Endothelial cell of umbilical vein (primary cell): ENCODE results near the gene ZDBF2. TPM values are rescaled to one million over a fixed set of nuclear protein-coding genes. Genes with fewer than 3 reads are reported as not detected.

Experiments
- BruUV-seq: library from RNA; stranded (reverse); fragments of 400-500 nt; replicated peaks from 2 replicates; lab custom pipeline; 2021; lab: Mats Ljungman, UMichigan
- CTCF ChIA-PET: fragments of 300-600, 350-600 bp; sonication (Branson Sonifier 250); formaldehyde crosslinking; loops from one replicate; lab custom pipeline; 2021; ENCODE audit warnings: antibody characterized with exemption, inconsistent platforms; lab: Charles Lee
- POLR2A ChIA-PET: fragments of 300-600, 350-600 bp; sonication (Branson Sonifier 250); formaldehyde crosslinking; loops from one replicate; lab custom pipeline; 2021; ENCODE audit warnings: antibody characterized with exemption, inconsistent platforms; lab: Charles Lee
- DNase-seq: peaks from one replicate; pipeline ENCODE4 v3.0.0-alpha.2; 2011; ENCODE audit warnings: low read depth, low spot score
- FAIRE-seq: peaks from 2 replicates; lab custom pipeline; 2011; peaks lifted over from hg19 to GRCh38; lab: Jason Lieb, UNC
- H2AFZ ChIP-seq: 2 replicates; pipeline ENCODE4 v1.6.0; 2012; ENCODE audit warnings: low read depth, low read length, control low read depth, inconsistent platforms
- H3K27ac ChIP-seq: 2 replicates; pipeline ENCODE4 v1.5.1; 2011; ENCODE audit warnings: low read depth, mild to moderate bottlenecking, control low read depth, low read length, moderate library complexity; ENCODE audit not compliant: insufficient read depth
- H3K27me3 ChIP-seq, 2 experiments: 2 replicates each; pipeline versions ENCODE4 v1.6.0 to v1.6.1; 2011; ENCODE audit warnings: low read length in 2 of 2, mixed read lengths in 1 of 2; ENCODE audit not compliant: control insufficient read depth in 2 of 2, insufficient read depth in 2 of 2
- H3K36me3 ChIP-seq, 2 experiments: 2 replicates in 1 of 2; 3 replicates in 1 of 2; pipeline ENCODE4 v1.5.1; 2011; ENCODE audit warnings: low read length in 2 of 2, mild to moderate bottlenecking in 1 of 2, moderate library complexity in 1 of 2; ENCODE audit not compliant: control insufficient read depth in 2 of 2, insufficient read depth in 2 of 2; ENCODE audit errors: extremely low read depth in 1 of 2
- H3K4me1 ChIP-seq: 3 replicates; pipeline ENCODE4 v1.5.1; 2011; ENCODE audit warnings: mild to moderate bottlenecking, low read length; ENCODE audit not compliant: control insufficient read depth, insufficient read depth; ENCODE audit errors: extremely low read depth
- H3K4me2 ChIP-seq: 2 replicates; pipeline ENCODE4 v1.6.1; 2011; ENCODE audit warnings: low read length, control low read depth, mixed read lengths; ENCODE audit not compliant: insufficient read depth
- H3K4me3 ChIP-seq, 3 experiments: fragments of 200-600 bp in 1 of 3; sonication (generic), shearing (Covaris generic) in 1 of 3; replicated peaks in 1 of 3; 2 replicates each; pipeline ENCODE4 v1.5.1; 2011 to 2016; ENCODE audit warnings: control low read depth in 3 of 3, low read length in 3 of 3, mild to moderate bottlenecking in 2 of 3, inconsistent platforms in 1 of 3, low read depth in 1 of 3, moderate library complexity in 1 of 3; ENCODE audit not compliant: insufficient read depth in 1 of 3
- H3K79me2 ChIP-seq: 2 replicates; pipeline ENCODE4 v1.6.0; 2012; ENCODE audit warnings: low read length, inconsistent platforms; ENCODE audit not compliant: control insufficient read depth, insufficient read depth
- H3K9ac ChIP-seq: replicated peaks from 2 replicates; pipeline ENCODE3; 2011; ENCODE audit warnings: low read length, control low read depth; ENCODE audit not compliant: insufficient read depth; ENCODE audit errors: extremely low read depth
- H3K9me1 ChIP-seq: replicated peaks from 3 replicates; pipeline ENCODE4 v1.6.0; 2011; ENCODE audit warnings: mild to moderate bottlenecking, low read length; ENCODE audit not compliant: control insufficient read depth, insufficient read depth; ENCODE audit errors: extremely low read depth
- H3K9me3 ChIP-seq: replicated peaks from 2 replicates; pipeline ENCODE4 v1.5.1; 2012; ENCODE audit warnings: low read length, inconsistent platforms; ENCODE audit not compliant: control insufficient read depth, insufficient read depth
- H4K20me1 ChIP-seq: replicated peaks from 2 replicates; pipeline ENCODE3; 2011; ENCODE audit warnings: mild to moderate bottlenecking, low read length; ENCODE audit not compliant: control insufficient read depth, insufficient read depth; ENCODE audit errors: extremely low read depth
- CTCF ChIP-seq, 2 donors: IDR thresholded peaks; 1 replicate in 1 of 2; 2 replicates in 1 of 2; pipeline ENCODE4 v1.5.1; 2011; ENCODE audit warnings: low read length in 2 of 2, mild to moderate bottlenecking in 2 of 2, moderate library complexity in 2 of 2, control low read depth in 1 of 2, inconsistent platforms in 1 of 2, low read depth in 1 of 2; ENCODE audit not compliant: insufficient read depth in 1 of 2; ENCODE audit errors: extremely low read depth in 1 of 2
- EZH2 ChIP-seq: IDR thresholded peaks from 2 replicates; pipeline ENCODE4 v1.6.1; 2012; ENCODE audit warnings: borderline replicate concordance, low read depth, mild to moderate bottlenecking, moderate library complexity, low read length, inconsistent platforms; ENCODE audit not compliant: severe bottlenecking
- FOS ChIP-seq: IDR thresholded peaks from 2 replicates; pipeline ENCODE4 v1.6.1; 2011; ENCODE audit warnings: mild to moderate bottlenecking, low read length, moderate library complexity, borderline replicate concordance; ENCODE audit not compliant: insufficient read depth
- GATA2 ChIP-seq: IDR thresholded peaks from 2 replicates; pipeline ENCODE4 v1.7.0; 2011; ENCODE audit warnings: low read depth, mild to moderate bottlenecking, moderate library complexity, mixed read lengths, low read length; ENCODE audit not compliant: insufficient read length, insufficient read depth
- JUN ChIP-seq: IDR thresholded peaks from 2 replicates; pipeline ENCODE4 v1.6.1; 2011; ENCODE audit warnings: borderline replicate concordance, low read depth; ENCODE audit not compliant: insufficient read length, insufficient read depth
- MAX ChIP-seq: IDR thresholded peaks from 2 replicates; pipeline ENCODE4 v1.6.1; 2011; ENCODE audit not compliant: insufficient read depth, insufficient read length
- MYC ChIP-seq: IDR thresholded peaks from one replicate; pipeline ENCODE4 v1.6.1; 2011; ENCODE audit warnings: mild to moderate bottlenecking, low read depth, low read length
- POLR2A ChIP-seq: IDR thresholded peaks from 2 replicates; pipeline ENCODE4 v1.6.1; 2012; ENCODE audit warnings: low read depth, mild to moderate bottlenecking, control low read depth, low read length
- POLR2AphosphoS5 ChIP-seq: IDR thresholded peaks from 2 replicates; pipeline ENCODE4 v1.6.1; 2012; ENCODE audit warnings: low read depth, mild to moderate bottlenecking, control low read depth, low read length, moderate library complexity; ENCODE audit not compliant: insufficient read depth
- dilution Hi-C: fragments of 300-500 bp; cut with MboI; formaldehyde crosslinking; loops from one replicate; pipeline ENCODE4 v1.15.0; 2019; ENCODE audit warnings: low sequenced_read_pairs; ENCODE audit not compliant: extremely low pct_ligation_motif_present
- intact Hi-C: fragments of 100-400 bp; cut with micrococcal nuclease; formaldehyde crosslinking; loops from one replicate; pipeline ENCODE4 v1.10.0; 2022
- polyA plus RNA-seq, 4 experiments: library from polyadenylated mRNA; depleted of rRNA in 3 of 4; stranded (reverse) in 3 of 4; unstranded in 1 of 4; fragments of >200 nt; gene quantifications; 2 replicates each; pipeline versions ENCODE4 v1.2.1 to v1.2.3, GENCODE V29; 2011 to 2012; ENCODE audit warnings: missing spikeins in 1 of 4
- total RNA-seq: library from RNA; stranded (reverse); gene quantifications from 2 replicates; pipeline ENCODE4 v1.2.3, GENCODE V29; 2021

Gene ZDBF2
- total and polyA plus RNA-seq, 2 donors (not counting 3 experiments of a cell fraction or from before 2014, with no cell fraction given): 1.3 to 9.6 TPM

- Histone ChIP-seq H3K36me3 (no peaks in the 10 kb centered on the region), H3K9me3 (no peaks in the 10 kb centered on the region), H3K4me1 (no peaks in the 10 kb centered on the region), H3K27ac (no peak overlapping the region), H3K4me3 (no peak overlapping the region), H4K20me1 (no peaks in the 10 kb centered on the region), H3K9me1 (no peaks in the 10 kb centered on the region), H3K27me3 (peaks cover 0 to 5% of the 10 kb centered on the region in 2 experiments), H2AFZ (no peak overlapping the region), H3K9ac (no peak overlapping the region), H3K79me2 (no peaks in the 10 kb centered on the region), H3K4me2 (no peak overlapping the region)
- TF ChIP-seq POLR2AphosphoS5 (no peak), JUN (no peak), MAX (no peak), MYC (no peak), GATA2 (no peak), POLR2A (no peak), FOS (no peak), EZH2 (no peak), CTCF (IDR thresholded peaks at IDR 0.05; ENCODE audit: extremely low read depth in 1 of 2, insufficient read depth in 1 of 2, low read depth in 1 of 2, low read length in 2 of 2) (no peak)
- intact Hi-C loops (no loop called here), dilution Hi-C loops (no loop called here)
- no TSS peak for BruUV-seq
- CTCF ChIA-PET: no interaction called here
- POLR2A ChIA-PET: no interaction called here
- FAIRE-seq (no peak), DNase-seq (no peak)
Observed at GRCh38 chr2:206345606-206346005, 71.1 kb downstream of the ZDBF2 start.
